ENCODE results near the gene SNRPA1.

GRCh38 chr15:101246824-101247745 lies 48.0 kb downstream of the SNRPA1 start:
- TF ChIP-seq MXI1 (IDR thresholded peaks at IDR 0.05; ENCODE audit: borderline replicate concordance, low read depth, low read length) (no peak), CTCF (CRISPR knock-in tag; IDR thresholded peaks at IDR 0.05) (no peak), SNRNP70 (IDR thresholded peaks at IDR 0.05; ENCODE audit: low read depth, low read length) (no peak), BHLHE40 (IDR thresholded peaks at IDR 0.05; ENCODE audit: low read length) (no peak), POLR2A (IDR thresholded peaks at IDR 0.05; ENCODE audit: insufficient read depth in 1 of 2, low read depth in 2 of 2, low read length in 2 of 2) (no peak), TCF7L2 (IDR thresholded peaks at IDR 0.05; ENCODE audit: low read depth, low read length) (no peak), CREM (IDR thresholded peaks at IDR 0.05) (no peak), CREM (CRISPR knock-in tag; IDR thresholded peaks at IDR 0.05) (no peak), CHD2 (IDR thresholded peaks at IDR 0.05; ENCODE audit: low read depth, low read length) (no peak), EZH2 (conservative IDR thresholded peaks at IDR 0.05; ENCODE audit: low read depth, low read length) (no peak)

Data from HepG2 (cell line).